Choroid plexus epithelial cell (primary cell): ENCODE measurements around the gene ZNF302.

Source experiments
- DNase-seq: peaks from one replicate; pipeline ENCODE4 v3.0.0-alpha.2; 2010; ENCODE audit warnings: low read depth
- H3K4me3 ChIP-seq: 2 replicates; pipeline ENCODE4 v1.5.1; 2011; ENCODE audit warnings: low read depth, mild to moderate bottlenecking, control low read depth, low read length, moderate library complexity
- CTCF ChIP-seq: conservative IDR thresholded peaks from 2 replicates; pipeline ENCODE4 v1.5.1; 2011; ENCODE audit warnings: low read depth, mild to moderate bottlenecking, control low read depth, inconsistent platforms, low read length, moderate library complexity

The ZNF302 gene

GRCh38 chr19:34671972-34672371 lies 5.5 kb upstream of the ZNF302 start:
- TF ChIP-seq CTCF: no peak
- no peak overlapping the region for H3K4me3 ChIP-seq
- no peak for DNase-seq

- DNase-seq: no peak
- H3K4me3 ChIP-seq: no peak overlapping the region
- no peak for TF ChIP-seq CTCF
These were observed 3.9 kb upstream of the ZNF302 start for GRCh38 chr19:34673590-34673989.

GRCh38 chr19:34675250-34675649 lies 2.2 kb upstream of the ZNF302 start:
- no peak overlapping the region for H3K4me3 ChIP-seq
- no peak for TF ChIP-seq CTCF
- no peak for DNase-seq

GRCh38 chr19:34675919-34676318 lies 1.6 kb upstream of the ZNF302 start:
- no peak for TF ChIP-seq CTCF
- H3K4me3 ChIP-seq: no peak overlapping the region

GRCh38 chr19:34676697-34677385 lies 637 bp upstream of the ZNF302 start, which contains the start of gene SCGB2B2:
TSS of gene SCGB2B2 (minus strand) at chr19:34677159. CDS start at chr19:34594563, 82,596 bp downstream.
- TF ChIP-seq CTCF: no peak
- peak within 1 kb of the TSS; percentile 69 for H3K4me3 ChIP-seq
- no peak for DNase-seq

More at GRCh38 chr19:34675919-34676318, 1.6 kb upstream of the ZNF302 start:
- no peak for DNase-seq

- DNase-seq: no peak
These were observed 571 bp downstream of the ZNF302 start for GRCh38 chr19:34678085-34678412.

More at GRCh38 chr19:34678085-34678412, 571 bp downstream of the ZNF302 start:
- peak overlapping the region; percentile 69 for H3K4me3 ChIP-seq
- no peak for TF ChIP-seq CTCF
